Inflammatory macrophage treated with lipopolysaccharide for 1 hour (primary cell): ENCODE results near the gene SNRPN.
"Not testable (repeated sequence)": the region's sequence is repeated elsewhere in the genome, so short reads cannot be mapped to it uniquely, and the experiment has no call there.

Source experiments
- DNase-seq, 2 donors: peaks; one replicate each; pipeline ENCODE4 v3.0.0-alpha.2; 2020 to 2022

The SNRPN gene

GRCh38 chr15:24954783-24955530 is at the start of gene SNRPN, which contains the start of gene SNURF:
Gene SNRPN (plus strand): TSS chr15:24954987. CDS start chr15:24974454, 19,467 bp downstream.
Gene SNURF (plus strand): TSS chr15:24954987. CDS start chr15:24955049, 62 bp downstream.
- DNase-seq = peak; percentile 41 to 42

- no peak for DNase-seq
Measured at GRCh38 chr15:24916305-24917009, 38.3 kb upstream of the SNRPN start.

DNA sequence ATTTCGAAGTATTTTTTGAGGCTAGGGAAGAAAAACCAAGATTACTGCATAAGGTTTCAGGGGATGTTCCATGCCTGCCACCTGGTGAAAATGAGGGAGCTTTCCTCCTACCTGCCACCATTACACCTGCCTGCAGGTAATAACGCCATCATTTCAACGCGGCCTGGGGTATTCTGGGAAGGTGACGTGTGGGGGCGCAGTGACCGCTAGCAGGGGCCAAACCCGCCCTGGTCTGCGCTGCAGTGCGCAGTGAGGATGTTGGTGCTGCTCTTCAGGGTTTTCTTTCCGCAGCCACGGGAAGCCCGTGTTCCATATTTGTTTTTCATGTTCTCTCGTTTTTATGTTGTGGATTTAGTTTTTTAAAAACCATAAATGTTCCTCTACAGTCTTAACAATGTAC is 37.4 kb upstream of the SNRPN start:
- no peak for DNase-seq

DNA sequence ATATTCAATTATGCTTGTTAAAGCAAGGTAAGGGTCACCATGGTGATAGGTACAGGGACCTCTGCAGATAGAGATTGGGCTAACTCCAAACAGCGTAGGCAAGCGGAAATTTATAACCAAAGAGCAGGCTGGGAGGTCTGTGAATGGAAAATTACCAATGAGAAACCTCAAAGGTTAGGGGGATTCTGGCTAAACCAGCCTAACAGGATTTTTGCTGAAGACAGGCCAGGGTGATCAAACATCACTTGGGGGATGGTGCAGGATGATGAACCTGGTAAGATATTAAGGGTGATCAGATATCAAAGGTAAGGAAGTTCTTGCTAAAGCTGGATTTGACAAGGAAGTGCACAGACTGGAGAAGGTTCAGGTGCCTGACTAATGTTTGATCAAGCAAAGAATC is 35.3 kb upstream of the SNRPN start:
- no peak for DNase-seq

DNA sequence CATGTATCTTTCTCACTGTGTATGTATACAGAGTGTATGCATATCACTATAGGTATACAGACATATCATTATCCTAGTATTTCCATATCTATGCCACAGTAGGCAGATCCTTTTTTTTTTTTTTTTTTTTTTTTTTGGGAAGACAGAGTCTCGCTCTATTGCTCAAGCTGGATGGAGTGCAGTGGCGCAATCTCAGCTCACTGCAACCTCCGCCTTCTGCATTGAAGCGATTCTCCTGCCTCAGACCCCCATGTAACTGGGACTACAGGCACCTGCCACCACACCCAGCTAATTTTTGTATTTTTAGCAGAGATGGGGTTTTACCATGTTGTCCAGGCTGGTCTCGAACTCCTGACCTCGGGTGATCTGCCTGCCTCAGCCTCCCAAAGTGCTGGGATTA is 32.0 kb upstream of the SNRPN start:
- DNase-seq = not testable (repeated sequence)

GRCh38 chr15:24924153-24924552 is 30.6 kb upstream of the SNRPN start:
- no peak for DNase-seq

- no peak for DNase-seq
Measured at GRCh38 chr15:24924621-24925020, 30.2 kb upstream of the SNRPN start.

GRCh38 chr15:24931874-24932732 is 22.7 kb upstream of the SNRPN start:
- DNase-seq = not testable (repeated sequence)

DNA sequence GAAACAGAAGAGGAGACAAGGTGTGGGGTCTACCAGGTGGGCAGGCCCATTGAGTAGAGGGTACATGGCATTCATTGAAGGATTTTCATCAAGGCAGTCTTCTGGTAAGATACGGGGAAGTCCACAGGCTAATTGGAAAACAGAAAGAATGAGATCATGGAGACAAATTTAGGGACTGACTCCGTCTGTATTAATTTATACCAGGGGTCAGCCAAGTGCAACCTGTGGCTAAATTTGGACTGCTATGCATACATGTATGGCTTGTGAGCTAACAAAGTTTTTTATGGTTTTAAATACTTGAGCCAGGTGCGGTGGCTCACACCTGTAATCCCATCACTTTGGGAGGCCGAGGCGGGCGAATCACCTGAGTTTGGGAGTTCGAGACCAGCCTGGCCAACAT is 21.1 kb upstream of the SNRPN start:
- no peak for DNase-seq

GRCh38 chr15:24938224-24938623 is 16.6 kb upstream of the SNRPN start:
- DNase-seq = not testable (repeated sequence)

- no peak for DNase-seq
Measured at GRCh38 chr15:24940236-24940635, 14.6 kb upstream of the SNRPN start.

- no peak for DNase-seq
Measured at GRCh38 chr15:24943361-24943760, 11.4 kb upstream of the SNRPN start.

- DNase-seq = no peak
Measured at GRCh38 chr15:24944954-24945353, 9.8 kb upstream of the SNRPN start.

DNA sequence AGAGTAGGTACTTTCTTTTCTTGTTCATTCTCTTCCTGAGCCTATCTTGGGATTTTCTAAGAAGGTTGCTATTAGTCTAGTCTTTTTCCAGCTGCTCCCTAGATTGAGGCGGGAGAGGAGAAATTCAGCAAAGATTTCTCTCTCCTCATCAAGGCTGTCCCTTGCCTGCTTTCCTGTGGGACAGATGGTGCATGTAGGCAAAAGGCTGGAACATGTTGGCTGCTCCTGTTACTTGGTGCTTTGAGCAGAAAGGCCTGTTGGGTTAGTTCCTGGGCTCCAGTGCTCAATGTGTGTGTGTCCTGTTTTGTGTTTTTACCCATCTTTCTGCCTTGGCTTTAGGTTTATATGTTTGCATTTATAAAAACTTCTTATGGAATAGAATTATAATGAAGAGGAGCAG is 9.1 kb upstream of the SNRPN start:
- no peak for DNase-seq

DNA sequence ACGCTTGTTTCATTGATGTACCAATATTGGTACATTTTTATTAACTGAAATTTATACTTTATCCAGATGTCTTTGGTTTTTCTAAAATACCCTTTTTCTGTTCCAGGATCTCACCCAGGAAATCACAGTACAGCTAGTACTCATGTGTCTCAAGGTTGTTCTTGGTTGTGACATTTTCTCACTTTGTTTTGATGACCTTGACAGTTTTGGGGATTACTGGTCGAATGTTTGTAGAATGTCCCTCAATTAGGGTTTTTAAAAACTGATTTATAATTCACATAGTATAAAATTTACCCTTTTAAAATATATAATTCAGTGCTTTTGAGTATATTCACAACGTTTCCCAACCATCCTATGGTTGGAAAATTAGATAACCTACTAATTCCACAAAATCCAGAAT is 6.3 kb upstream of the SNRPN start:
- no peak for DNase-seq

- DNase-seq = no peak
Measured at GRCh38 chr15:24955531-24955921, 739 bp downstream of the SNRPN start.

- peak; percentile 27 to 29 for DNase-seq
Measured at GRCh38 chr15:24956111-24956838, 1.5 kb downstream of the SNRPN start.

DNA sequence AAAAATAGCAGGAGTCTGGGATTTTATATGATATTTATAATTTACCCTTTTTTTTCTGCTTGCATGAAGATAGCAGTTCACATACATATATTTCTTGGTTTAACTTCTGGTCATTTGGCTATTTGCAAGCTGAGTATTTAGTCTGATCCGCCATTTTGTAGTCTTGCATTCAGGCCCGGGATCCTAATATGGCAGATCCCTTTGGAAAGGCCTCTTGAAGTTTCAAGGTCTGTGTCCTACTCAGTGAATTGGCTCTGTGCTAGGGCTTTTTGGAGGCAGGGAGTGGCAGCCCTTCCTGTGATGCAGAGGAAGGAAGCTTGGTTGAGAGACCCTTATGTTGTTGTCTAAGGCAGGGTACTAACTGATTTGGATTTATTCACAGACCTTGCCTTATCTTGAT is 2.9 kb downstream of the SNRPN start:
- DNase-seq = no peak

DNA sequence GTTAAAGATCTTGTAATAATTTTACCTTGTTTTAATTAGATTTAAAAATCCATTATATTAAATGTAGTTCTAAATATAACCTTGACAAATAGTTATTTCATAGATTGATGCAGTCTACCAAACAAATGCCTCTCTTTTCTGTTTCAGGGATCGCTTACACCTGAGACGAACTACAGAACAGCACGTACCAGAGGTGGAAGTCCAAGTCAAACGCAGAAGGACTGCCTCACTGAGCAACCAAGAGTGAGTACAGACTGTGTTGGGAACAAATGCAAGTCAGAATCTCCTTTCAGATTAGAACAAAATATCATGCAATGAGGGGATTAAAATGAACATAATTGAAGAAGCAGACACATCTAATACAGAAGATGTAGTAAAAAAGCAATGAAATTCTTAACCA is 7.2 kb downstream of the SNRPN start:
- DNase-seq = no peak

GRCh38 chr15:24962880-24963279 is 8.1 kb downstream of the SNRPN start:
- DNase-seq = no peak

DNA sequence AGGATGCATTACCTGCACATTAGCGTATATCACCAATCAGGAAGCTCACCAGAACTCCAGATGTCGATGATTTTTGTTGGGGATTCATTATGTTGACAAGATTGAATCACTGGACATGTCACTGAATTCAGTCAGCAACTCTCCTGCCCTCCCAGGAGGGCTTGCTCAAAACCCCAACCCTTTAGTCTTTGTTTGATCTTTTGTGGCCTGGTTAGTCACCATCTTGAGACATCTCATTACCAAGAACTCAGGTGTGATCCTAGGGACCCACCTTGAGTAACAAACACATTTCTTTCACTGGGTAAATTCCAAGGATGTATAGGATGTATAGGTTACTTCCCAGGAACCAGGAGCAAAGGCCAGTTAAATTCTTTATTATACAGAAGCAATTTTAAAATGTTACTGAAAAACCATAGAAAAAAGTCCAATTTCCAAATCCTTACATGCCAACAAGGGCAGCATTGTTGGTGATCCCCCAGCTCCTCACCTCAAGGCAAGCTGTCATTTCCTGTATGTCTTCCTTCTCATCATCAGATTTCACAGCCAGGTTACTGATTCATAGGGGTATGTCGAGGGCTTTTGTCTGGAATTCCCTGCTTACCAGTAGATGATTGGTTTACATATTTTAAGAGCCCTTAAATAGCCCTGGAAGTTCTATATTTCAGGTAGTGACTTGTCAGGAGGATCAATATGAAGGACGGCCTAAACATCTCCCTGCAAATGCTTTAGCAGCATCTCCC is 11.7 kb downstream of the SNRPN start:
- no peak for DNase-seq

GRCh38 chr15:24971052-24971451 is 16.3 kb downstream of the SNRPN start:
- DNase-seq = no peak
